ENCODE measurements around the gene BPGM. TPM values are rescaled to one million over a fixed set of nuclear protein-coding genes. Genes with fewer than 3 reads are reported as not detected.

BPGM gene
- total and polyA plus RNA-seq, 9 of the 15 experiments (the other 6 are each of a cell fraction or from before 2014, with no cell fraction given): 14.1 to 46.1 (median 21.2) TPM

GRCh38 chr7:134707663-134708378 is 61.2 kb downstream of the BPGM start:
- no peak for FAIRE-seq
- ChIA-PET CTCF (ENCODE audit: low intra/inter-chr PET ratio) (no interaction called here), POLR2A (no interaction called here)
- no TSS peak for BruUV-seq (replicated peaks)
- Histone ChIP-seq H3K4me1 (replicated peaks in 1 of 2; ENCODE audit: control insufficient read depth in 2 of 2, insufficient read depth in 2 of 2, low read length in 2 of 2) (no peaks in the 10 kb centered on the region), H3K36me3 (ENCODE audit: control insufficient read depth, insufficient read depth, low read length) (no peaks in the 10 kb centered on the region), H4K20me1 (replicated peaks; ENCODE audit: control insufficient read depth, insufficient read depth, low read length) (no peaks in the 10 kb centered on the region), H3K9me3 (replicated peaks; ENCODE audit: control insufficient read depth, insufficient read depth, low read depth, low read length) (no peaks in the 10 kb centered on the region), H3K79me2 (ENCODE audit: control insufficient read depth, insufficient read depth, low read length) (no peaks in the 10 kb centered on the region), H3K27ac (ENCODE audit: extremely low read depth, low read depth, low read length) (no peak overlapping the region), H3K4me3 (no peak overlapping the region), H2AFZ (ENCODE audit: low read depth, low read length) (no peak overlapping the region), H3K4me2 (ENCODE audit: insufficient read depth, low read length) (no peak overlapping the region), H3K9me1 (ENCODE audit: control insufficient read depth, insufficient read depth, low read length) (no peaks in the 10 kb centered on the region), H3K27me3 (ENCODE audit: control insufficient read depth in 2 of 2, insufficient read depth in 2 of 2, low read length in 2 of 2) (peaks cover 44 to 46% of the 10 kb centered on the region in 2 experiments; a peak in 4 of 5 replicates), H3K9ac (ENCODE audit: insufficient read depth in 1 of 2, low read depth in 2 of 2, low read length in 2 of 2) (no peak overlapping the region)
- no peak for ATAC-seq
- intact Hi-C loops (cut with micrococcal nuclease): no loop called here
- no peak for DNase-seq (ENCODE audit: extremely low read depth in 1 of 4, low spot score in 3 of 4)
- WGBS (ENCODE audit: insufficient coverage, low coverage, missing lambda C conversion rate): 29% methylated on average over 4 of the region's 4 CpGs
- in situ Hi-C loops (cut with MboI): no loop called here
- TF ChIP-seq ZNF586 (CRISPR knock-in tag; conservative IDR thresholded peaks at IDR 0.05): no peak
- peak; percentile 90 for TF ChIP-seq DACH1 (IDR thresholded peaks at IDR 0.05; ENCODE audit: partially characterized antibody)
- no peak for TF ChIP-seq ZBTB17 (CRISPR knock-in tag; IDR thresholded peaks at IDR 0.05)
- no peak for TF ChIP-seq CEBPG (CRISPR knock-in tag; IDR thresholded peaks at IDR 0.05)
- peak; percentile 24 to 44; a peak in 2 of 4 replicates for TF ChIP-seq CEBPG (tag; conservative IDR thresholded peaks at IDR 0.05 in 1 of 2, IDR thresholded peaks at IDR 0.05 in 1 of 2)
- no peak for TF ChIP-seq MTF1 (CRISPR knock-in tag; IDR thresholded peaks at IDR 0.05; ENCODE audit: borderline replicate concordance)
- TF ChIP-seq ZBTB2 (IDR thresholded peaks at IDR 0.05): 0 out of 2 replicates have a peak, but pooled peaks have one; percentile 25
- no peak for TF ChIP-seq ZKSCAN3 (CRISPR knock-in tag; IDR thresholded peaks at IDR 0.05)
- TF ChIP-seq CEBPB (tag; IDR thresholded peaks at IDR 0.05): peak; percentile 65

Data from K562 (cell line).